ENCODE measurements around the gene GBP1.
"Not testable (repeated sequence)": the region's sequence is repeated elsewhere in the genome, so short reads cannot be mapped to it uniquely, and the experiment has no call there.

The GBP1 gene, protein sequence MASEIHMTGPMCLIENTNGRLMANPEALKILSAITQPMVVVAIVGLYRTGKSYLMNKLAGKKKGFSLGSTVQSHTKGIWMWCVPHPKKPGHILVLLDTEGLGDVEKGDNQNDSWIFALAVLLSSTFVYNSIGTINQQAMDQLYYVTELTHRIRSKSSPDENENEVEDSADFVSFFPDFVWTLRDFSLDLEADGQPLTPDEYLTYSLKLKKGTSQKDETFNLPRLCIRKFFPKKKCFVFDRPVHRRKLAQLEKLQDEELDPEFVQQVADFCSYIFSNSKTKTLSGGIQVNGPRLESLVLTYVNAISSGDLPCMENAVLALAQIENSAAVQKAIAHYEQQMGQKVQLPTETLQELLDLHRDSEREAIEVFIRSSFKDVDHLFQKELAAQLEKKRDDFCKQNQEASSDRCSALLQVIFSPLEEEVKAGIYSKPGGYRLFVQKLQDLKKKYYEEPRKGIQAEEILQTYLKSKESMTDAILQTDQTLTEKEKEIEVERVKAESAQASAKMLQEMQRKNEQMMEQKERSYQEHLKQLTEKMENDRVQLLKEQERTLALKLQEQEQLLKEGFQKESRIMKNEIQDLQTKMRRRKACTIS

DNA sequence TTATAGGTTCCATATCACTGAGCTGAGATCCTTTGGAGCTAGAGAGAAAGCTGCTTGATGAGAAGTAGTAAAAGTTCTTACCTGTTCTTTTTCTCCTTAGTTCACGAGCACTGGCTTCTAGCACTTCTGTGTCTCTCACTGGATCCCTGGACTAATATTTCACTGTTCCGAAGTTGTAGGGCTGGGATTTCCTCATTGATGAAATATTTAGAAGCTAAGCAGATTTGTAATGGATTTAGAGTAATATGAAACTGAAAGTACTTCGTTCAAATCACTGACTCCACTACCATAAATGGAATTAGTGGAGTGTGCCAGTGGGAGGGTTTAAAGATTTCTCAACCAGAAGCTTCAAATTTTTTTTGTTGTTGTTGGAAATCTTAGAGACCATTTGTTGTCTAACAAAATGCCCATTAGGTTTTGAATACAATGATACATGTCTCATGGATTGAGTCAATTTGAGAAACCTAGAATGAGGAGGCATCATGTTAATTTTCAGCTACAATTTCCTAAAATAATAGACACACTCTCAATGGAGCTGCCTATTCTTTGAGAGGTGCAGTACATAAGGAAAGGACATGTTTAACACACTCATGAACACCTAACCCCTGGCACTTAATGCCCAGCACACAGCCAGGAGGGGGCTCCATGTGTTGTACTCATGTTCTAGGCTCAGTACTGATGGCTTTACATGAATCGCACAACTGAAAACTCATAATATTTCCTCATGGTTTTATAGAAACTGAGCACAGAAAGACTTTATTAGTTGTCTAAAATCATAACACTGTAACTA, at the start of gene GBP1:
TSS of gene GBP1 (minus strand) at position 130 of the 790 bp plus-strand sequence. CDS start 1,974 bp downstream, outside the sequence.
- no peak for DNase-seq

- DNase-seq, result no peak
These were observed 49.7 kb upstream of the GBP1 start for GRCh38 chr1:89114662-89115061.

GRCh38 chr1:89112871-89113613, 48.0 kb upstream of the GBP1 start:
- DNase-seq, result no peak

GRCh38 chr1:89104687-89105086, 39.7 kb upstream of the GBP1 start:
- no peak for DNase-seq

GRCh38 chr1:89104147-89104546, 39.1 kb upstream of the GBP1 start:
- DNase-seq, result no peak

GRCh38 chr1:89102021-89102420, 37.0 kb upstream of the GBP1 start:
- no peak for DNase-seq

- no peak for DNase-seq
These were observed 35.4 kb upstream of the GBP1 start for GRCh38 chr1:89100412-89100811.

GRCh38 chr1:89098857-89099256, 33.8 kb upstream of the GBP1 start:
- DNase-seq, result no peak

- DNase-seq, result no peak
These were observed 30.7 kb upstream of the GBP1 start for GRCh38 chr1:89095737-89096136.

DNA sequence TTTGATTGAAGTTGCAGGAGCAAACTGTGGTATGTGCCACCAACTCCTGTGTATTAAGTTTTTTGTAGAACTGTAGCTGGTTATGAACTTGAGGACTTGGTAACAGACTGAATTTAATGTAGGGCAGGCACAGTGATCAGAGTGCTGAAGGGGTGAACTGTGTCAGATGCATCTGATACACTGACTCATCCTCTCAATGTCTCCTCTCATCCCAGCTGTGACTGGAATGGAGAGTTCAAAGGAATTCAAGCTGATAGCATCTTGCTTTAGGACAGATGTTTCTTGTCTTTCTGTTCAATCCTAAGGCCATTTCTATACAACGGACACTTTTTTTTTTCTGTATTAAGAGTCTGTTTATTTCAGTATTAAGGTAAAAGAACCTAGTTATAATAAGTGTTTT, 25.0 kb upstream of the GBP1 start:
- DNase-seq, result no peak

GRCh38 chr1:89088572-89088971, 23.6 kb upstream of the GBP1 start:
- DNase-seq, result no peak

GRCh38 chr1:89087241-89087640, 22.2 kb upstream of the GBP1 start:
- peak in 1 of 2 experiments; percentile 30 for DNase-seq

GRCh38 chr1:89085781-89086180, 20.8 kb upstream of the GBP1 start:
- DNase-seq, result peak; percentile 34 to 84

DNA sequence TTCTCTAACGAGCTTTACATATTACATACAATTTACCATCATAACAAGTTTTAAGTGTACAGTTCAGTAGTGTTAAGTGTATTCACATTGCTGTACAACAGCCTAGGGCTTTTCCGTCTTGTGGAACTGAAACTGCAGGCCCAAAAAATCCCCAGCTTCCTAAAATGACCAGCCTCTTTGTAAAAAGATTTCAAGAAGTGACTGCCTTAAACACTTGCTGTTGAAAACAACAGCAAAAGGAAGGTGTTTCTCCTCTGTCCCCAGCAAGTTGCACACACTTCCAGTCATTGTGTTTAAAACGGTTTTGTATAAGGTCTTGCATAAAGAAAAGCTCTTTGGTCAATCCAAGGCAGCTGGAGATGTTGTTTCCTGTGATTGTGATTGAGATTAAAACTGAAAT, 16.0 kb upstream of the GBP1 start:
- no peak for DNase-seq

DNA sequence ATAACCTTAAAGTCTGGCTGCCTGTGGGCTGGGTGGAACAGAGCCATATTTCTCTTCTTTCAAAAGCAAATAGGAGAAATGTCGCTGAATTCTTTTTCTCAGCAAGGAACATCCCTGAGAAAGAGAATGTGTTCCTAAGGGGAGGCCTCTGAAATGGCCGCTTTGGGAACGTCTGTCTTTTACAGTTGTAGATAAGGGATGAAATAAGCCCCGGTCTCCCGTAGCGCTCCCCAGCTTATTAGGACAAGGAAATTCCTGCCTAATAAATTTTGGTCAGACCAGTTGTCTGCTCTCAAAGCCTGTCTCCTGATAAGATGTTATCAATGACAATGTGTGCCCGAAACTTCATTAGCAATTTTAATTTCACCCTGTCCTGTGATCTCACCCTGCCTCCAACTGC, 15.1 kb upstream of the GBP1 start:
- not testable (repeated sequence) for DNase-seq

DNA sequence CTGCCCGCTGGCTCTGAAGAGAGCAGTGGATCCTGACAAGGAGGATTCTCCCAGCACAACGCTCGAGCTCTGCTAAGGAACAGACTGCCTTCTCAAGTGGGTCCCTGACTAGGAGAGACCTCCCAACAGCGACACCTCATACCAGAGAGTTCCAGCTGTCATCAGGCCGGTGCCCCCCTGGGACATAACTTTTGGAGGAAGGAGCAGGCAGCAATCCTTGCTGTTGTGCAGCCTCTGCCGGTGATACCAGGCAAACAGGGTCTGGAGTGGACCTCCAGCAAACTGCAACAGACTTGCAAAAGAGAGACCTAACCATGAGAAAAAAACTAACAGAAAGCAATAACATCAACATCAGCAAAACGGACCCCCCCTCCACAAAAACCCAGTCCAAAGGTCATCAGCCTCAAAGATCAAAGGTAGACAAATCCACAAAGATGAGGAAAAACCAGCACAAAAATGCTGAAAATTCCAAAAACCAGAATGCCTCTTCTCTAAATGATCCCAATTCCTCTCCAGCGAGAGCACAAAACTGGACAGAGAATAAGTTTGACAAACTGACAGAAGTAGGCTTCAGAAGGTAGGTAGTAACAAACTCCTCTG, 7.6 kb upstream of the GBP1 start:
- DNase-seq, result not testable (repeated sequence)

DNA sequence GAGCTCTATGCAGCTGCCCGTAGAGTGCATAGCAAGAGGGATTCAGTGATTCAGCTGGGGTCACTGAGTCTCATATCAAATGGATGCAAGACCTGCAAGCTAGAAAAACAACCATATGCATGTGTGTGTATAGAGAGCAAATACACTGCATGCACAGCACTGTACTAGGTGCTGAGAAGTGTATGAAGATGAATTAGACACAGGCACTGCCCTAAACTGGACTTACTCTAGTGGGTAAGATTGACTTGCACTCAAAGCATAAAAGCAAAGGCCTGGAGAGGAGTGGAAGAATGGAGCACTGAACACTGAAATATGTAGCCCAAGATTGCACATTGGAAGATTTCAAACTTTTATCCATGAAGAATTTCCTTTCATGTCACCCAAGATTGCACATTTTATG, 5.5 kb upstream of the GBP1 start:
- DNase-seq, result no peak

DNA sequence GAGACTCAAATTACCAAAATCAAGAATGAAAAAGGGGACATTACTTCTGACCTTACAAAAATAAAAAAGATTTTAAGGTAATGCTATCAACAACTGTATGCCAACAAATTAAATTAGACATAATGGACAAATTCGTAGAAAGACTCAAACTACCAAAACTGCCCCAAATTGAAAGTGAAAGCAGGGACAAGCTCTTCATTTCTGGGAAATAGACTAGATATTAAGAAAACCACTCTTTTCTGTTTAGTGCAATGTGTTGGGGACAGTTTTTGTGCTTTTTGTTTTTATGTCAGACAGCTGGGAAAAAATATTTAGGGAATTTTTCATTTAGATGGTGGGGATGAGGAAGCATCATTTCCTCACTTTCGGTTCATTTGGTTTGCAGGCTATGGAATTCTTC, 4.9 kb upstream of the GBP1 start:
- no peak for DNase-seq

- DNase-seq, result no peak
These were observed 3.3 kb upstream of the GBP1 start for GRCh38 chr1:89068291-89068690.

DNA sequence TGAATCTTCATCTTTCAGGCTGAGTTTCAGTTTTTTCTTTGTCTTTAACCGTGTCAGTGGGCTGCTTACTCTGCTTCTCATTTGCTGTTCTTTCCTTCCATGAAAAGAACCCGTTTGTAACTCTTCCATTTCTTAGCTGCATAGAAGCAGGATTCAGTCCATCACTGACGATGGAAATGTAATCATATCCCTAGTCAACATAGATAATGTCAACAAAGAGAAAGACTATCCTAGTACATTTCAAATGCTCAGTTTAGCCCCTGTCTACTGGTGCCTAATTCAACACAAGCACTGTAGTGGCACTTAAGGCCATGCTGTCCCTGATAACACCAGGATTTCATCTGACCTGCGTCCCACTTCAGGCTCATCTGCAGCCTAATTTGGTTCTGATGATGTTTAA, 376 bp downstream of the GBP1 start:
- DNase-seq, result no peak

- no peak for DNase-seq
These were observed 1.9 kb downstream of the GBP1 start for GRCh38 chr1:89063094-89063493.

DNA sequence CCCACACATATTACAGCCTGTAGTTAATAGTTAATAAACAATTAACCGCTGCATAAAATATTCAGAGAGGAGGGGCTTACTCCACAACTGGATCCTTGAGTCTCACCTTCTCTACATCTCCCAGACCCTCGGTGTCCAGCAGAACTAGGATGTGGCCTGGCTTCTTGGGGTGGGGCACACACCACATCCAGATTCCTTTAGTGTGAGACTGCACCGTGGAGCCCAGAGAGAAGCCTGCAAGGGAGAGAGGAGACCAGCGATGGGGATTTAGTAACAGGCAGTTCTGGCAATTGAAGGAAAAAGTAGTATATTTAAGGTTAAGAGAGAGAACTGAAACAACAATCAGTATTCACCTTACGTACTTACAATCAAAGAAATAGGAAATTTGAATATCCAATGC, 4.9 kb downstream of the GBP1 start:
- DNase-seq, result no peak

DNA sequence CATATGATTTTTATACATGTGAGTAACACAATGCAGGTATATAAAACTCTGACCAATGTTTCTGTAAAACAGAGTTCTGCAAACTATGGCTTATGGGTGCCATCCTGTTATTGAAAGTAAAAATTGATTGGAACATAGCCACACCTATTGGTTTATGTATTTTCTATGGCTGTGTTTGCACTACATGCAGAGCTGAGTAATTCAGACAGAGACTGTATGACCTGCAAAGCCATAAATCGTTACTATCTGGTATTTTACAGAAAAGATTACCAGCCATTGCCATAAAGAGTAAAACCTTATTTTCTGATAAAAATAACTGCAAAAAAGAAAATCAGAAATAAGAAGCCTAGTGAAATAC, 13.1 kb downstream of the GBP1 start:
- DNase-seq, result no peak

Measured in NCI-H446 (cell line).